SK-N-MC (cell line): Measurements from ENCODE around the gene CDK11B.
"Not testable (repeated sequence)": the region's sequence is repeated elsewhere in the genome, so short reads cannot be mapped to it uniquely, and the experiment has no call there.

Experiments
- DNase-seq: peaks from one replicate; pipeline ENCODE4 v3.0.0-alpha.2; 2011; ENCODE audit warnings: low read depth, low spot score
- H3K27ac ChIP-seq: fragments of 200-600 bp; sonication (generic); 2 replicates; pipeline ENCODE4 v1.5.1; 2016; ENCODE audit warnings: mixed run types
- H3K36me3 ChIP-seq: fragments of 200-600 bp; sonication (generic); 2 replicates; pipeline ENCODE4 v1.6.1; 2017; ENCODE audit warnings: antibody characterized with exemption, low read length, mixed read lengths; ENCODE audit not compliant: insufficient read depth
- H3K4me3 ChIP-seq: fragments of 200-600 bp; sonication (generic); 2 replicates; pipeline ENCODE4 v1.5.1; 2016
- H3K9ac ChIP-seq: fragments of 200-600 bp; sonication (generic); 2 replicates; pipeline ENCODE4 v1.8.0; 2017; ENCODE audit warnings: mixed run types, mixed read lengths; ENCODE audit not compliant: insufficient read length
- H3K9me3 ChIP-seq: fragments of 200-600 bp; sonication (generic); 2 replicates; pipeline ENCODE4 v1.6.1; 2017; ENCODE audit warnings: low read depth, mild to moderate bottlenecking, antibody characterized with exemption, low read length, moderate library complexity, mixed read lengths
- EZH2 ChIP-seq: fragments of 200-600 bp; sonication (generic); IDR thresholded peaks from one replicate; pipeline ENCODE4 v1.6.1; 2017; ENCODE audit warnings: antibody characterized with exemption
- FOXP2 ChIP-seq: optimal IDR thresholded peaks from 2 replicates; pipeline ENCODE3; 2011; ENCODE audit warnings: mild to moderate bottlenecking, moderate library complexity; ENCODE audit not compliant: insufficient read depth; ENCODE audit errors: extremely low read length, control extremely low read depth
- POLR2AphosphoS5 ChIP-seq: IDR thresholded peaks from 2 replicates; pipeline ENCODE4 v1.6.1; 2012; ENCODE audit warnings: mild to moderate bottlenecking, low read depth, low read length, borderline replicate concordance

CDK11B gene

DNA sequence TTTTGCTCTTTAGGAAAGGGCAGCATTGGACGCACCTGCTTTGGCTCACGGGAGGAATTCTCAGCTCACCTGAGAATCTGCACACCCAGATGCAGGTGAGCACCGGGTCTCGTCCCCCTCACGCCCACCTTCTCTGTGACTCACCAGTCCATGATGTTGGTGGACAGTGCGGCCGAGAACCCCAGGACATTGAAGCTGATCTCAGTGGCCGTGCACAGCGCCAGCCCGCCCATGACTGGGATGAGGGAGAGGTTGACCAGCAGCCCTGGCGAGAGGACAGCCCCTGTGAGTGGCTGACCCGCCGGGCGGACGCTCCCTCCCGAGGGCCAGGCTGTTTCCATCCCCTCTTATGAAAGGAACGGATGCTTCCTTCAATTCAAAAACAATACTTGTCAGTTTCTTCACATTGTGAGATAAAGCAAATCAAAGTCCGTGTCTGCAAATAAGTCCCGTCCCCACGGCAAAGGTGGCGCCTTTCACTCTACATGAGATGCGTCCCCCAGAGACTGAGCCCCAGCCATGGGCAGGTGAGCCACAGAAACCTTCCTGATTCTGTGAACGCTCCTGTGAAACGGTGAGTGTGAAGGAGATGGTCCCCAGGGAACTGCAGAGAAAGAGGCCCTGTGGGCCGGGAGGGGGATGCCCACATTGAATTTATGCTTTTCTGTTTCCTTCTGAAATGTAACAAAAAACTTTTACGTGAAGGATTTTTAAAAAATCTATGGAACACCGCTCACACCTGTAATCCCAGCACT, 12.7 kb upstream of the CDK11B start:
- Histone ChIP-seq H3K27ac (no peak overlapping the region), H3K36me3 (peaks cover 10% of the 10 kb centered on the region; the same call in 1 of the 2 replicates), H3K9ac (no peak overlapping the region), H3K9me3 (no peaks in the 10 kb centered on the region), H3K4me3 (no peak overlapping the region)
- TF ChIP-seq EZH2 (no peak), FOXP2 (no peak), POLR2AphosphoS5 (no peak)
- no peak for DNase-seq

DNA sequence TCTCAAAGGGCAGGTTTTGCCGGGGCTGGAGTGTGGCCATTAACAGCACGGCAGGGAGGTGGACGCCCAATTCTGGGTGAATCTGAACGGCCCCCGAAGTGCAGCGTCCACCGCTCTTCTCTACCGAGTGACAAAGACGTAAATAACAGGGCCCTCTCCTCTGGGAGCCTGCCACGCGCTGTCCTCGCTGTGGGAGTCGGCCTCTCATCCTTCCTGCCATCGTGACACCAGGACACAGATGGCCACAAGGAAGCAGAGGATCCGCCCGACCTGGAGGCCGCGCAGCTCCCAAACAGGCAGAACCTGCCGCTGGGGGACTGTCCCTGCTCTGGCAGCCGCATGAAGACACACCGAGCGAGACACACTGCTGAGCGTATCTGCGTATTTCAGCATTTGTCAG, 12.1 kb upstream of the CDK11B start:
- TF ChIP-seq EZH2 (no peak), FOXP2 (no peak), POLR2AphosphoS5 (no peak)
- H3K36me3 ChIP-seq = peaks cover 17% of the 10 kb centered on the region; the same call in 1 of the 2 replicates
- H3K27ac ChIP-seq = no peak overlapping the region
- H3K4me3 ChIP-seq = no peak overlapping the region
- H3K9ac ChIP-seq = no peak overlapping the region
- H3K9me3 ChIP-seq = no peaks in the 10 kb centered on the region
- DNase-seq = no peak

DNA sequence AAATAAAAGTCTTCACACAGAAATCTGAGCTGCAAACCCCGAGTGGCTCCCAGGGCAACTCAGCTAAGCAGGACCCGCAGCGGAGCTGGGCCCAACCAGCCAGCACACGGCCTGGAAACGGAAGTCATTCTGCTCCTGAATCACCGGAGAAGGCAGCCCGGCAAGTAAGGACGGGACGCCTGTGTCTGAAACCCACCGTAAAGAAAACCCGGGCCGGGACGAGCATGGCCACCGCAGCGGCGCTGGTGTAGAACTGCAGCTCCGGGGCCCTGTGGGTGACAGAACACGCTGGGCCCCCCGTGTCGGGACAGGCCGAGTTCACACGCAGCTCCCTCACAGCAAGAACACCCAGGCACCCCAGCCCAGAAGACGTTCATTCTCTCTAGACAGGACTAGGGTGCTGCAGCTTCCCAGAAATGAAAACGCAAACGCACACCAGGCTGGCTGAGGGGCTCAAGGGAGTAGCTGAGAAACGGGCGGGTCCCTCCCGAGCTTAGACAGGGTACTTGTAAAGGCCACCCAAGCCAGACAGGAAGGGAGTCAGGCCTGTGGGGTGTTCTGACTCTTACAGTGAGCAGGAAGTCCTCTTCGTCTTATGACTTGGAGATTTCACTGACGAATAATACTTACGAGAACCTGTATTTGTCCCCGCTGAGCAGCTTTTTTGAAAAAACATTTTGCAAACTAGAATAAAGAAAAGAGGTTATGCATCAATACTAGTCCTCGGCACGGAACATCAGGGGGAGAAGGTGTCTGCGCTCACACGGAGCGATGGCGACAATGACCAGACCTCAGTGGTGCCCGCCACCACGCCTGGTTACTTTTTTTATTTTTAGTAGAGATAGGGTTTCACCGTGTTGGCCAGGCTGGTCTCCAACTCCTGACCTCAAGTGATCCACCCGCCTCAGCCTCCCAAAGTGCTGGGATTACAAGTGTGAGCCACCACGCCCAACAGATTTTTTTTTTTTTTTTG, 10.9 kb upstream of the CDK11B start:
- DNase-seq = no peak
- peaks cover 26% of the 10 kb centered on the region; the same call in 1 of the 2 replicates for H3K36me3 ChIP-seq
- no peak overlapping the region for H3K27ac ChIP-seq
- H3K9me3 ChIP-seq = no peaks in the 10 kb centered on the region
- H3K9ac ChIP-seq = no peak overlapping the region
- H3K4me3 ChIP-seq = no peak overlapping the region
- no peak for TF ChIP-seq POLR2AphosphoS5

DNA sequence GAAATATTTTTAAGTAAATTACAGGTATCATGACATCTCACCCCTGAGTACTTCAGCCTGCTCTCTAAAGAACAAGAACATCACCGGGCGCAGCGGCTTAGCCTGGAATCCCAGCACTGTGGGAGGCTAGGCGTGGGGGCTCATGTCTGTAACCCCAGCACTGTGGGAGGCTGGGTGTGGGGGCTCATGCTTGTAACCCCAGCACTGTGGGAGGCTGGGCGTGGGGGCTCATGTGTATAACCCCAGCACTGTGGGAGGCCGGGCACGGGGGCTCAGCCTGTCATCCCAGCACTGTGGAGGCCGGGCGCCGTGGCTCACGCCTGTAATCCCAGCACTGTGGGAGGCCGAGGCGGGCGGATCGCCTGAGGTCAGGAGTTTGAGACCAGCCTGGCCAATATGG, 7.7 kb upstream of the CDK11B start:
- H3K36me3 ChIP-seq = peaks cover 25% of the 10 kb centered on the region; the same call in 1 of the 2 replicates
- TF ChIP-seq FOXP2 (no peak), POLR2AphosphoS5 (no peak), EZH2 (no peak)
- H3K27ac ChIP-seq = no peak overlapping the region
- H3K4me3 ChIP-seq = no peak overlapping the region
- H3K9me3 ChIP-seq = no peaks in the 10 kb centered on the region
- no peak for DNase-seq
- H3K9ac ChIP-seq = no peak overlapping the region

DNA sequence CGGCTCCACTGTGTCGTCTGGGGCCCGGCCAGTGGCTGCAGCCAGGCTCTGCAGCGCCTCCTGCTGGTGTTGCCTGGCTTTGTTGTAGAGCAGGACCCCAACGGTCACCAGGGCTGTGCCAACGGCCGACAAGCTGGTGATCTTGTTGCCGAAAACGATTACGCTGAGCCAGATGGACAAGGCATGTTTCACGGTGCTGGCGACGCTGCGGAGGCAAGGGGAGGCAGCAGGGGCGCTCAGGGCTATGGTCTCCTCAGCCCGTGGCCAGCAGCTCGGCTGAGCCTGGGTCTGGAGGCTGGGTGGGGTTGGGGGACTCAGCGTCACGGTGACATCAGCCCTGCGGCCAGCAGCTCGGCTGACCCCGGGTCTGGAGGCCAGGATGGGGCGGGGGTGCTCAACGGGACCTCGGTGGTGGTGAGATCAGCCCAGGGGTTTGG, 7.0 kb upstream of the CDK11B start:
- no peaks in the 10 kb centered on the region for H3K9me3 ChIP-seq
- TF ChIP-seq POLR2AphosphoS5 (no peak), EZH2 (no peak), FOXP2 (no peak)
- H3K27ac ChIP-seq = no peak overlapping the region
- peaks cover 20% of the 10 kb centered on the region; the same call in 1 of the 2 replicates for H3K36me3 ChIP-seq
- H3K9ac ChIP-seq = no peak overlapping the region
- no peak overlapping the region for H3K4me3 ChIP-seq
- DNase-seq = no peak

DNA sequence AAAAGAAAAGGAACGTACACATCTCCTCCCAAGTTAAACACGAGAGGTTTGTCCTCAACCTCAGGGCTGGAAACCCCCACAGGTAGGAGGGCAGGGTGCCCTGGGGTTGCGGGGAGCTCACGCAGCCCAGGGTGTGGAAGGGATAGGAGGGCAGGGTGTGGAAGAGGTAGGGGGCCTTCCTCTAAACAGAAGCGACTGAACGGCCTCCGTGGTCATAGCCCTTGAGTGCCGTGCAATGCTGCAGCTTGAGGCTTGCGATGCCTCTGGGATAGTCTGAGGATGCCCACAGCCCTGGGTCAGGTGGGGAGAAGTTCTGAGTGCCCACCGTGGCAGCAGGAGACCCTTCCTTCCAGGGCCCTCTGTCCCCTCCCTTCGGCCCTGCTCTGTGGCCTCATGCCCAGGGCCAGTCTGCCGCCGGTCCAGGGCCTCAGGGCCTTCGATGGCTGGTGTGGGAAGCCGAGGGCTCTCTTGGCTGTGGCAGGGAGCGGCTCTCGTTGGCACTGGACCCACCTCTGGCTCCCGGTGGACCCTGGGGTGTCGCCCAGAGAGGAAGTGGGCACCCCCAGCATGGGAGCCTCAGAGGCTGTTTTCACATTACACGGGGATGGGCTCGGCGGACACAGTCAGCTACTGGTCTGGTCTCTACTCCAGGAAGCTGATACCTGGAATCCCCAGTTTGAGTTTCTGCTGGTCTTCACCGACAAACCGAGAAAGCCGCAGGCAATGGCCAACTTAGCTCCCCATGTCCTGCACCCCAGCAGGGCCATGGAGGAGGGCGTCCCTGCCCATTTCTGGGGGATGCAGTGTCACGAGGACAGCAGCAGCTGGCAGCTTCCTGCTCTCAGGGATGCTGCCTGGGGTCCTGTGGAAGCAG, 6.4 kb upstream of the CDK11B start:
- H3K9me3 ChIP-seq = no peaks in the 10 kb centered on the region
- peaks cover 20% of the 10 kb centered on the region; the same call in 1 of the 2 replicates for H3K36me3 ChIP-seq
- H3K4me3 ChIP-seq = no peak overlapping the region
- H3K27ac ChIP-seq = no peak overlapping the region
- H3K9ac ChIP-seq = no peak overlapping the region
- TF ChIP-seq FOXP2 = no peak
- TF ChIP-seq EZH2 = no peak
- no peak for TF ChIP-seq POLR2AphosphoS5
- DNase-seq = no peak

DNA sequence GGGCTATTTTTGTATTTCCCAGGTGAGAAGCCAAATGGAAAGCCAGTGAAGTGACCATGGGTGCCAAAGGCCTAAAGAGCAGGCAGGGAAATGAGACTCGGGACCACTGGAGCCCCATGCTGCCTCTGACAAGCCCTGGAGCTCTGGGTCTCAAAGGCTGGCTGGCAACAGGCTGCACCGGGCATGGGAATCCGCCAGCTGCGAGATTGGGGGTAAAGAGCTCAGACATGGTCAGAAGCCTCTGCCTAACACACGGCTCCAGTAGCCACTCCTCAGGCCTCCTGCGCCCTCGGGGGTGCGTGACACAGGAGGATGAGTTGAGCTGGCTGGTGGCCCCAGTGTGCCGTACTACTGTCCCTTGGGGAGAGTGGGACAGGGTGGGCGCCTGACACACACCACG, 5.5 kb upstream of the CDK11B start:
- not testable (repeated sequence) for H3K4me3 ChIP-seq, H3K27ac ChIP-seq, H3K9ac ChIP-seq, DNase-seq, H3K9me3 ChIP-seq
- peaks cover 16% of the 10 kb centered on the region; the same call in 1 of the 2 replicates for H3K36me3 ChIP-seq

DNA sequence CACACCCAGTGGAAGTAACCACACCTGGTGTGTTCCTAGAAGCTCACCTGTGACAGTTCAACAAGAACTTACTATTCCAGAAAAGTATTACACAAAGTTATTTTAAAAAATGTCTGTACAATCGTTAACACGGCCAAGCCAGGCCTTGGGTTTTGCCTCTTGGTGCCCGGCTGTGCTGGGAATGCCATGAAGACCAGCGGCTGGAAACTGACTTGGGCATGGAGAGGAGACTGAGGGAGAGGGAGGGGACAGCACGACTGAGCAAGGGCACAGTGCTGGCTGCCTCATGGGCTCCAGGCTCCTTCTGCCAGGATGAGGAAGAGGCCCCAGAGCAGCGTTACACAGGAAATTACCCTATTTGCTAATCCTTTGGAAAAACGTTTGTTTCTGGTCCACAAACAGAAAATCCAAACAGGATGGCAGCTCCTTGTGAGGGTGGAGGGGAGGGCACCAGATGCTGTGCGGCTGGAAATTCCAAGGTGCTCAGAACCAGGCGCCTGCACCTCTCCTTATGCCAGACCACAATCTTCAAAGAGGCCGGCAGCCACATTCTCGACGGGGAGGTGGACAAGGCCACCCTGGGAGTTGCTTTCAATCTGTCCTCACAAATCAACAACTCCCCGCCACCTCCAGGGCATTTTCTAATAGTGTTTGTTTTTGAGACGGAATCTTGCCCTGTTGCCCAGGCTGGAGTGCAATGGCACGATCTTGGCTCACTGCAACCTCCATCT, 4.2 kb upstream of the CDK11B start:
- not testable (repeated sequence) for DNase-seq, H3K9me3 ChIP-seq, H3K9ac ChIP-seq
- Histone ChIP-seq H3K4me3 (peak overlapping the region; percentile 21), H3K27ac (peak overlapping the region; percentile 85), H3K36me3 (peaks cover 16% of the 10 kb centered on the region; the same call in 1 of the 2 replicates)

DNA sequence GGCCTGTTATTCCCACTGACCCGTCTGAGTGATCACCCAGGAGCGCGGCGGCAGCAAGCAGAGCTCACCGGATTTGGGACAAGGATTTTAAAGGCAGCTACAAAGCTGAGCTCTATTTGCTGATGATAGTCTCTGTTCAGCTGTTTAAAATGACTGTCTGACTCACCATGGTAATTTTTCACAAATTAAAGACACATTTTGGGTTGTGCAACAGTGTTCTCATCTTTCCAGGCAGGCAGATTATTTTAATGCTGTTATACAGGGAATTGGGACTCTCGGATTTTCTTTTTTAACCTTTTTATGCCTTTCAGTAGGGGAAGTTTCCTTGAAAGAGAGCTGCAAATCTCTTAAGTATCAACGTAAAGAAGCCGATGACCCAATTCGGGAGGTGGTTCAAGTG, 3.6 kb upstream of the CDK11B start:
- not testable (repeated sequence) for H3K9me3 ChIP-seq, DNase-seq, H3K9ac ChIP-seq
- peak overlapping the region; percentile 85 for H3K27ac ChIP-seq
- H3K36me3 ChIP-seq = peaks cover 16% of the 10 kb centered on the region; the same call in 1 of the 2 replicates
- peak overlapping the region; percentile 21 for H3K4me3 ChIP-seq

DNA sequence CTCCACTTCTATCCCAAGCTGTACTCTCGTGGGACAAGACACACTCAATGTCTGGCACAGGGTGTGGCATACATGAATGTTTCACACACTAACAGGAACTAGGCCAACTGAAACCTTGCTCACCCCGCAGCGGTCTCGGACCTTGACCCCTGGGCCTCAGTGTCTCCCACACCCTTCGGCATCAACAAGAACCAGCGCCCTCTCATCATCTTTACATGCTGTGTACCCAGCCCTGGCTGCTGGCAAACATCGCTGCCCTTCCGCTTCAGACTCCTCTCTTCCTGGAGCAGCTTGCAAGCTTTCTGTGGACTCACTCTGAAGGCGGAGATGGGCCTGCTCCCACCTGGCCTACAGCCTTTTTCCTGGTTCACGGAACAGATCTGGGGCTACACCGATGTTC, 10.5 kb downstream of the CDK11B start:
- DNase-seq, H3K27ac ChIP-seq, H3K9ac ChIP-seq, H3K9me3 ChIP-seq, H3K4me3 ChIP-seq: not testable (repeated sequence)
- H3K36me3 ChIP-seq = peaks cover 39% of the 10 kb centered on the region; the same call in 1 of the 2 replicates

DNA sequence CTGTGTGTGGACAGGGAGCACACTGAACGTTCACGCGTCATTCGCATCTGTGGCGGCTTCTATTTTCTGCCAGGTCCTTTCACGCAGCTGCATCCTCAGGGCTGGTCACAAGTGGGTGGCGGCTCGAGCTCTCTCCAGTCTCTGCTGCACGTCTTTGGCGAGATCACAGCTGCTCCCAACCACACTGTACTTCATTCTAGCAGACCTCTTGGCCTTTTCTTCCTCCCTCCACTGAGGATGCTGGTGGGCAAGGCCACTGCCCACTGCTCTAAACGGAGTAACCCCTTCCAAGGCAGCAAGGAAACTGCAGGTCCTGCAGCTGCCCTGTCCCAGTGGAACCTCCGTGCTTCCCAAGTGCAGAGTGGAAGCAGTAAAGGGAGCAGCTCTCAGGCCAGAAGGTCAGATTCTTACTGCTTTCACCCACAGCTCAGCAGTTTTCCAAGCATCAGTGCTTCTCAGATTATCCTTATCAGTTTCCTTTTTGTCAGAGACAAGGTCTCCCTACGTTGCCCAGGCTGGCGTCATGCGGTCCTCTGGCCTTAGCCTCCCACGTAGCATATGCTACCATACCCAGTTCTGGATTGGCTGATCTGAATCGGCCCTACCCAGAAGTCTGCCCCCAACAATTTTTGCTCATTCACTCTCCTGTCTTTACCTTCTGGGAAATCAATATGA, 11.1 kb downstream of the CDK11B start:
- DNase-seq, H3K27ac ChIP-seq, H3K4me3 ChIP-seq, H3K9me3 ChIP-seq, H3K9ac ChIP-seq: not testable (repeated sequence)
- peaks cover 38% of the 10 kb centered on the region; the same call in 1 of the 2 replicates for H3K36me3 ChIP-seq
